ENCODE data around the gene PSMD11. TPM values are rescaled to one million over a fixed set of nuclear protein-coding genes. Genes with fewer than 3 reads are reported as not detected.

Gene PSMD11
- total RNA-seq, 1 experiment from 2014 or later: 212 TPM

- ATAC-seq: no peak
- Histone ChIP-seq H3K27ac (ENCODE audit: low read length) (no peak overlapping the region), H3K36me3 (ENCODE audit: control insufficient read depth, insufficient read depth, low read length) (peaks cover 54% of the 10 kb centered on the region), H3K9me3 (ENCODE audit: control insufficient read depth, insufficient read depth, low read depth, low read length) (no peaks in the 10 kb centered on the region), H3K4me1 (ENCODE audit: control insufficient read depth, insufficient read depth, low read length) (no peaks in the 10 kb centered on the region), H3K4me3 (ENCODE audit: low read depth in 2 of 2, low read length in 2 of 2) (no peak overlapping the region), H3K27me3 (ENCODE audit: control insufficient read depth, insufficient read depth, low read length) (no peaks in the 10 kb centered on the region)
- no TSS peak for BruUV-seq (replicated peaks)
- TF ChIP-seq REST (IDR thresholded peaks at IDR 0.05; ENCODE audit: insufficient read depth in 1 of 2, low read depth in 2 of 2, low read length in 1 of 2): no peak
- no peak for TF ChIP-seq POLR2AphosphoS5 (IDR thresholded peaks at IDR 0.05; ENCODE audit: low read depth, low read length)
- no peak for TF ChIP-seq SIN3A (IDR thresholded peaks at IDR 0.05; ENCODE audit: borderline replicate concordance, insufficient read depth, low read depth, low read length)
- TF ChIP-seq TCF7L2 (IDR thresholded peaks at IDR 0.05; ENCODE audit: low read depth, low read length): no peak
- no peak for TF ChIP-seq CTCF (IDR thresholded peaks at IDR 0.05)
- in situ Hi-C loops (cut with HindIII; ENCODE audit: low pct_unique_long_range_greater_than_20kb, low sequenced_read_pairs) (no loop called here), intact Hi-C loops (cut with micrococcal nuclease; ENCODE audit: unreplicated experiment) (no loop called here)
- ChIA-PET CTCF (no interaction called here), POLR2A (no interaction called here)
- DNase-seq (ENCODE audit: low read depth, low spot score): no peak
These were observed 30.9 kb downstream of the PSMD11 start for GRCh38 chr17:32475258-32475657.

DNA sequence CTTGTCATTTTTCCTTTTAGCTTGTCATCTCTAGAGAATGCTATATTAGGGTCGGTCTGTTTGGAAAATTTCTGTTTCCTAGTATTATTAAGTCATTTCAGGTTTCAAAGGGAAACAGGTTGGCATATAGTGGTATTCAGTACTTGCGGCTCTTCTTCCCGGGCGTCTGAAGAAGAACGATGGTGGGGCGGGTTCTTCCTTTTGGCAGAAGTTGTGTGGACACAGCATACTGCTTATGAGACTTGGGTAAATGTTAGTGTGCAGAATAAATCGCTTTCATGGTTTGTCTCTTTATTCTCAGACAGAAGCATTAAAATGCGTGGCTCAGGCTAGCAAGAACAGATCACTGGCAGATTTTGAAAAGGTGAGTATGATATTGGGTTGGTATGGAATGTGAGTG is 32.9 kb downstream of the PSMD11 start:
- TF ChIP-seq SIN3A (IDR thresholded peaks at IDR 0.05; ENCODE audit: borderline replicate concordance, insufficient read depth, low read depth, low read length) (no peak), TCF7L2 (IDR thresholded peaks at IDR 0.05; ENCODE audit: low read depth, low read length) (no peak), REST (IDR thresholded peaks at IDR 0.05; ENCODE audit: insufficient read depth in 1 of 2, low read depth in 2 of 2, low read length in 1 of 2) (no peak)
- intact Hi-C loops (cut with micrococcal nuclease; ENCODE audit: unreplicated experiment): no loop called here
- DNase-seq (ENCODE audit: low read depth, low spot score) (no peak), ATAC-seq (no peak)
- Histone ChIP-seq H3K36me3 (ENCODE audit: control insufficient read depth, insufficient read depth, low read length) (peaks cover 52% of the 10 kb centered on the region), H3K4me3 (ENCODE audit: low read depth in 2 of 2, low read length in 2 of 2) (no peak overlapping the region), H3K27ac (ENCODE audit: low read length) (no peak overlapping the region), H3K4me1 (ENCODE audit: control insufficient read depth, insufficient read depth, low read length) (no peaks in the 10 kb centered on the region), H3K27me3 (ENCODE audit: control insufficient read depth, insufficient read depth, low read length) (no peaks in the 10 kb centered on the region), H3K9me3 (ENCODE audit: control insufficient read depth, insufficient read depth, low read depth, low read length) (no peaks in the 10 kb centered on the region)
- ChIA-PET CTCF (no interaction called here), POLR2A (no interaction called here)
- in situ Hi-C loops (cut with HindIII; ENCODE audit: low pct_unique_long_range_greater_than_20kb, low sequenced_read_pairs): no loop called here
- BruUV-seq (replicated peaks): no TSS peak

Measured in Panc1 (cell line).